ENCODE measurements around the gene HFE. TPM values are rescaled to one million over a fixed set of nuclear protein-coding genes. Genes with fewer than 3 reads are reported as not detected.
"Not testable (repeated sequence)": the region's sequence is repeated elsewhere in the genome, so short reads cannot be mapped to it uniquely, and the experiment has no call there.

HFE gene, protein sequence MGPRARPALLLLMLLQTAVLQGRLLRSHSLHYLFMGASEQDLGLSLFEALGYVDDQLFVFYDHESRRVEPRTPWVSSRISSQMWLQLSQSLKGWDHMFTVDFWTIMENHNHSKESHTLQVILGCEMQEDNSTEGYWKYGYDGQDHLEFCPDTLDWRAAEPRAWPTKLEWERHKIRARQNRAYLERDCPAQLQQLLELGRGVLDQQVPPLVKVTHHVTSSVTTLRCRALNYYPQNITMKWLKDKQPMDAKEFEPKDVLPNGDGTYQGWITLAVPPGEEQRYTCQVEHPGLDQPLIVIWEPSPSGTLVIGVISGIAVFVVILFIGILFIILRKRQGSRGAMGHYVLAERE
- total RNA-seq, result 0.27 TPM

DNA sequence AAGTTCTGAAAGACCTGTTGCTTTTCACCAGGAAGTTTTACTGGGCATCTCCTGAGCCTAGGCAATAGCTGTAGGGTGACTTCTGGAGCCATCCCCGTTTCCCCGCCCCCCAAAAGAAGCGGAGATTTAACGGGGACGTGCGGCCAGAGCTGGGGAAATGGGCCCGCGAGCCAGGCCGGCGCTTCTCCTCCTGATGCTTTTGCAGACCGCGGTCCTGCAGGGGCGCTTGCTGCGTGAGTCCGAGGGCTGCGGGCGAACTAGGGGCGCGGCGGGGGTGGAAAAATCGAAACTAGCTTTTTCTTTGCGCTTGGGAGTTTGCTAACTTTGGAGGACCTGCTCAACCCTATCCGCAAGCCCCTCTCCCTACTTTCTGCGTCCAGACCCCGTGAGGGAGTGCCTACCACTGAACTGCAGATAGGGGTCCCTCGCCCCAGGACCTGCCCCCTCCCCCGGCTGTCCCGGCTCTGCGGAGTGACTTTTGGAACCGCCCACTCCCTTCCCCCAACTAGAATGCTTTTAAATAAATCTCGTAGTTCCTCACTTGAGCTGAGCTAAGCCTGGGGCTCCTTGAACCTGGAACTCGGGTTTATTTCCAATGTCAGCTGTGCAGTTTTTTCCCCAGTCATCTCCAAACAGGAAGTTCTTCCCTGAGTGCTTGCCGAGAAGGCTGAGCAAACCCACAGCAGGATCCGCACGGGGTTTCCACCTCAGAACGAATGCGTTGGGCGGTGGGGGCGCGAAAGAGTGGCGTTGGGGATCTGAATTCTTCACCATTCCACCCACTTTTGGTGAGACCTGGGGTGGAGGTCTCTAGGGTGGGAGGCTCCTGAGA is at the start of gene HFE:
Gene HFE (plus strand): TSS at position 146 of the 832 bp plus-strand sequence. CDS start 12 bp downstream, at position 158.
- peak in 2 of 3 donors; percentile 52 to 61 for DNase-seq (ENCODE audit: low read depth in 2 of 3, low spot score in 2 of 3)

DNA sequence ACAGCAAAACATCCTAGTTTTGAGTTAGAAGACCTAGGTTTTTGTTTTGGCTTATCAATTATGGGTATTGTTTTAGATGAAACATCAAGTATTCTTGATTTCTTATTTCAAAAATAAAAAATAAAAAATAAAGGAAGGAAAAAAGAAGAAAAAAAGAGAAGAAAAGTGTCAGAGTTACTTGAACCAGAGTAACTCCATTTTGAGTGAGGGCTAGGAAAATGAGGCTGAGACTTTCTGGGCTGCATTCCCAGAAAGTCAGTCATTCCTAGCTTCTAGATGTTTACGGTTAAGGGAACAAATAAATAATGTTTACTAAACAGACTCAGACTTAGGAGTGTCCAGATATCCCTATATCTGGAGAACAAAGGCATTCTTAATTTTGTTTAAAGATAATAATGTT is 45.3 kb upstream of the HFE start:
- no peak for DNase-seq (ENCODE audit: low read depth in 2 of 3, low spot score in 2 of 3)

DNA sequence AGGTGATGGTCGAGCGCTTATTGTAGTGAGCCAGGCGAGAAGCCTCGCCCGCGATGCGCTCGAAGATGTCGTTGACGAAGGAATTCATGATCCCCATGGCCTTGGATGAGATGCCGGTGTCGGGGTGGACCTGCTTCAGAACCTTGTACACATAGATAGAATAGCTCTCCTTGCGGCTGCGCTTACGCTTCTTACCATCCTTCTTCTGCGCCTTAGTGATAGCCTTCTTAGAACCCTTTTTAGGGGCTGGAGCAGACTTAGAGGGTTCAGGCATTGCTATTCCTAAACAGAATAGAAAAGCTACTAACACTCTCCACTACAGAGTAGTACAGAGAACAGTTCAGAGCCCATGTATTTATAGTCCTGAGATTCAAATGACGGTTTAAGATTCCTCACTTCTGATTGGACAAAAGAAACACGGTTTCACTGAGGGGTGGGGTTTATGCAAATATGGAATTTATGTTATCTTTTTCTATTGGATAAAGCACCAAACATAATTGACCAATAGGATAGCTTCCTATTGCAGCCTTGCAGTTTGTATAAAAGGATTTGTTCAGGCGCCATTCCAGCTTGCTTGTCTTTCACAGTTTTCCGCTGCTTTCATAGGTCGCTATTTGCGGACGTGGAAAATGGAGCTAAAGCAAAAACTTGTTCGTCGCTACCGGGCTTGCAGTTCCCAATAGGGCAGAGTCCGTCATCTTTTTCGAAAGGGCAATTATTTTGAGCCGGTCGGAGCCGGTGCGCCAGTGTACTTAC is 43.7 kb upstream of the HFE start:
- peak; percentile 74 to 99 (median 93) for DNase-seq (ENCODE audit: low read depth in 2 of 3, low spot score in 2 of 3)

DNA sequence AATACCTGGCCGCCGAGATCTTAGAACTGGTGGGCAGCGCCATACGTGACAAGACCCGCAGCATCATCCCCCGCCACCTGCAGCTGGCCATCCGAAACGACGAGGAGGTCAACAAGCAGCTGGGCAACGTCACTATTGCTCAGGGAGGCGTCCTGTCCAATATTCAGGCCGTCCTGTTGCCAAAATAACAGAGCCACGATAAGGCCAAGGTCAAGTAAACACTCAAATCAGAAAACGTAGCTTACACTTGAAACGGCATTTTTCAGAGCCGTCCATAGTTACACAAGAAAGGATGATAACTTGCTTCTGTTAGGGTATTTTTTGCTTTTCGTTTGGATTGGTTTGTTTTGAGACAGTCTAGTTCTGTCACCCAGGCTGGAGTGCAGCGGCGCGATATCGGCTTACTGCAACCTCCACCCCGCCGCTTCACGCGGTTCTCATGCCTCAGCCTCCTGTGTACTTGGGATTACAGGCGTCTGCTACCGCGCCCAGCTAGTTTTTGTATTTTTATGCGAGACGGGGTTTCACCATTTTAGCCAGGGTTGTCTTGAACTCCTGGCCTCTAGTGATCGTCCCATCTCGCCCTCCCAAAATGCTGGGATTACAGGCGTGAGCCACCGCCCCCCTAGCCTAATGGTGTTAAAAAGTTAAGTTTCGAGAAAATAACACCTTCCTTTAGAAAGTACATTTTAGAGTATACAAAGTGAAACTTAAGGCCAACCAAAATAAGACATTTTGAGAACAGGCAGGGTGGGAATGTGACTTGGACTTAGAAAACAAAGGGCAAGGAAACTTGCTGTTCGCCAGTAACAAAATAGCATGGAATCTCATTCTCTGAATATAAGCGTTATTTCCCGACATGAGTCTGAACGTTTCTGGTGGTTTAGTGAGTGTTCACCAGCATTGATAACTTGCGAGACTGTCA is 42.8 kb upstream of the HFE start:
- DNase-seq (ENCODE audit: low read depth in 2 of 3, low spot score in 2 of 3), result peak in 1 of 3 donors; percentile 50

DNA sequence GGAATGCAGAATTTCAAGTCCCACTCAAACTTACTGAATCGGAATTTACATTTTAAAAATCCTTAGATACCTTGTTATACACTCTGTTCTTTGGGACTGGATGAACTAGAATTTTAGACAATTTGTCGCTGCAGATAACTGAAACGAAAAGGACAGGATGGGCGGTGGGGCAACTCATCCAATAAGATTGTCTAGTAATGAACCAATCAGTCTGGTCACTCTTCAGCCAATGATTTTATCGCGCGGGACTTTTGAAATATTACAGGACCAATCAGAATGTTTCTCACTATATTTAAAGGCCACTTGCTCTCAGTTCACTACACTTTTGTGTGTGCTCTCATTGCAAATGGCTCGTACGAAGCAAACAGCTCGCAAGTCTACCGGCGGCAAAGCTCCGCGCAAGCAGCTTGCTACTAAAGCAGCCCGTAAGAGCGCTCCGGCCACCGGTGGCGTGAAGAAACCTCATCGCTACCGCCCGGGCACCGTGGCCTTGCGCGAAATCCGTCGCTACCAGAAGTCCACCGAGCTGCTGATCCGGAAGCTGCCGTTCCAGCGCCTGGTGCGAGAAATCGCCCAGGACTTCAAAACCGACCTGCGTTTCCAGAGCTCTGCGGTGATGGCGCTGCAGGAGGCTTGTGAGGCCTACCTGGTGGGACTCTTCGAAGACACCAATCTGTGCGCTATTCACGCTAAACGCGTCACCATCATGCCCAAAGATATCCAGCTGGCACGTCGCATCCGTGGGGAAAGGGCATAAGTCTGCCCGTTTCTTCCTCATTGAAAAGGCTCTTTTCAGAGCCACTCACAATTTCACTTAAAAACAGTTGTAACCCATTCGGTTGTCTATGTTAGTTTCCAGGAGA is 41.9 kb upstream of the HFE start:
- peak; percentile 62 to 99 (median 90) for DNase-seq (ENCODE audit: low read depth in 2 of 3, low spot score in 2 of 3)

DNA sequence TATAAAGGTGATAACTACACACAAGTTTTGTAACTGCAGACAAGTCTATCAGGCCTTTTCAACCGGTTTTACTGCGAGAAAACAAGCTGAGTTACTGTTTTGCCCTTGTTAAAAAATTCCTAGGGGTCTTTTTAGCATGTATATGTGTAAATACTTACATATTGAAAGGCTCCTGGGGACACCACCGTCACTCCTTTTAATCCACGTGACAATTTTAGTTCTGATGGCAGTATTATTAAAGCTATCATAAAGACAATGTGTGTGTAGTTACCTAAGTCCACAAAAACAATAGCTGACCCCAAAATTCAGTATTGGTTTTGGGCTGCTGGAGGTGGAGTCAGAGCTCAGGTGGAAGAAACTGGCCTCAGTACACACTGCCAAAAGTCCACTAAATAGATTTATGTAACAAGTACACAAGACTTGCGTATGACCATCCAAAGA is 41.3 kb upstream of the HFE start:
- no peak for DNase-seq (ENCODE audit: low read depth in 2 of 3, low spot score in 2 of 3)

DNA sequence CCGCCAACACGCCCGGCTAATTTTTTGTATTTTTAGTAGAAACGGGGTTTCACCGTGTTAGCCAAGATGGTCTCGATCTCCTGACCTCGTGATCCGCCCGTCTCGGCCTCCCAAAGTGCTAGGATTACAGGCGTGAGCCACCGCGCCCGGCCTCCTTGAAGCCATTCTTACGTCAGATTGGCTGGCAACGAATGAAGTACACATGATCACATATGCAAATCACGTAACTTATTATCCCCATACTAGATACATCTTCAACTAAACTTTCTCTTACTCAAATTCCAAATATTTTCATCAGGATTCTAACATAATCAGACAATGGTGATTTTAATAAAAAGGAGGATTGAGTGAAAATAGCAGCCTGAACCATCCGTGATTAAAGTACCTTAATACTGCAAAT is 39.9 kb upstream of the HFE start:
- DNase-seq (ENCODE audit: low read depth in 2 of 3, low spot score in 2 of 3), result not testable (repeated sequence)

DNA sequence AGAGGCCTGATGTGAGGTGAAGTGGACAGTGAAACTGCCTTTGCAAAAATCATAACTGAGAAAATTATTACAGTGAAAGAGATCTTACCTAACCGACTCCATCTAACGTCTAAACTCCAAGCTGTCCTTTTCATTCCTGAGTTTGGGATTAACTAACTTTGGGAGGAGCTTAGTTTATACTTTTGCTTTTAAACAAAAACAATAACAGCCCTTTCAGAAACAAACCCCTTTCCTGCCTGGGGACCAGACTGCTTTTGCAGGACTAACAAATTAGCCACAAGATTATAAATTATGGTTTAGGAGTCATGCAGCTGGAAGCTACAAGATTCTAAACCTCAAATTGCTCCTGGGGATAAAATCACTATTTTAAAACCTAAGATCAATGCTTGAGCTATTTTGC is 38.6 kb upstream of the HFE start:
- DNase-seq (ENCODE audit: low read depth in 2 of 3, low spot score in 2 of 3), result no peak

DNA sequence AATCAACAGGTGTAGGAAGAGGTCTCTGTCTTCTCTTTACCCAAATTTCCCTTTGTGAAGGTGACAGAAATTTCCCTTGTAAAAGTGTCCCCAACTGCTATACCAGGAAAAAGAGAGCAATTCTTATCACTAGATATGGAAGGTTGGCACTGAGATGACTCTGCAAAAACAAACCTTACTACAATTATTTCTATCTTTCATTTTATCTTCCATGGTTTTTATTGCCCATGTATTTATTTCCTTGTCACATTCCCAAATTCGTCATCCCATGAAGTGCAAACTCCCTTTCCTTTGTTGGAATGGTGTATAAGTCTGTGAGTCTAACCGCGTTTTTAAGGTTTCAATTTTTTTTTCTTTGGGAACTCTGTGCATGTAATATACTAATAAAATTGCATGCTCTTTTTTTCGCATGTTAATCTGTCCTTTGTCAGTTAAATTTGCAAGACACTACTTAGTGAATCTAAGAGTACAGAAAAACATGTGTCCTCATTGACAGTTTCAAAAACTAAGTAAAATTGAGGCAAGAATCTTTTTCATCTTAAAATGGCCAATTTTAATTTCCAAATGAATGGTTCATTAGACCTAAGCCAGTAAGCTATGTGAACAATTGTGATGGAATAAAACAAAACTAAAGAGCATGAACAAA is 35.4 kb upstream of the HFE start:
- no peak for DNase-seq (ENCODE audit: low read depth in 2 of 3, low spot score in 2 of 3)

DNA sequence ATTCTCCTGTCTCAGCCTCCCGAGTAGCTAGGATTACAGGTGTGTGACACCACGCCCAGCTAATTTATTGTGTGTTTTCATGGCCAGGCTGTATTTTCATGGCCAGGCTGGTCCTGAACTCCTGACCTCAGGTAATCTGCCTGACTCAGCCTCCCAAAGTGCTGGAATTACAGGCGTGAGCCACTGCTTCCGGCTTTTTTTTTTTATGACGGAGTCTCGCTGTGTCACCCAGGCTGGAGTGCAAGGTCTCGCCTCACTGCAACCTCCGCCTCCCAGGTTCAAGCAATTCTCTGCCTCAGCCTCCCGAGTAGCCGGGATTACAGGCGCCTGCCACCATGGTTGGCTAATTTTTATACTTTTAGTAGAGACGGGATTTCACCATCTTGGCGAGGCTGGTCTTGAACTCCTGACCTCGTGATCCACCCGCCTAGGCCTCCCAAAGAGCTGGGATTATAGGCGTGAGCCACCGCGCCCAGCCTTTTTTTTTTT is 34.4 kb upstream of the HFE start:
- DNase-seq (ENCODE audit: low read depth in 2 of 3, low spot score in 2 of 3), result not testable (repeated sequence)

DNA sequence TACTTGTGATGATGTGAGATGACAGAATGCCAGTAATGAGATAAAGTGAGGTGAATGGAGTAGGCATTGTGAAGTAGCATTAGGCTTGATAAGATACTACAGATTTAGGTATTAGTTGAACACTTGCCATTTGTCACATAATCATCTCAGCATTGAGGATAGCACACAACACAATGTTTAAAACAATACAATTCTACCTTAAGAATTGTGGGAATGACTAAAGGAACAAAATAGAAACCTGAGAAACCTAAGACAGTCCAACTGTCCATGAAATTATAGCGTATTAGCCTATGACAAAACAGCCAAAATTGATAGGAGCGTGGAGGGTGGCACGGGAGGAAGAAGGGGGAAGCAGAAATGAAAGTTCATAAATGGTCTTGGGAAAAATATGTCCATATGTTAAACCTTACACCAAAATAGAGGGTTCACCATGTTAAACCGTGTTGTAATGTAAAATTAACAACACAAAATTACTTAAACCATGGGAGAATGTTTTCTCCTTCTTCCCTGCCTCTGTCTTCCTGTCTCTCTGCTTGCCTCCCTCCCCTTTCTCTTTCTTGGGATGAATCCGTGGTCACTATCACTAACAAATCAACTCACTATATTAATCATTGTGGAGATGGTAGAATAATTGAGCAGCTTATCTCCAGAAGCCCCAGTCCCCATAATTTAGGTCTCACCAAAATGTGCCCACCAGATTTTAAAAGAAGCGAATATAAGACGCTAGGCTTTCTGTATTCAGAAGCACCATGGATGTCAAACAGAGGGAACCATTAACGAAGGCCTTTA is 33.0 kb upstream of the HFE start:
- peak in 1 of 3 donors; percentile 32 for DNase-seq (ENCODE audit: low read depth in 2 of 3, low spot score in 2 of 3)

DNA sequence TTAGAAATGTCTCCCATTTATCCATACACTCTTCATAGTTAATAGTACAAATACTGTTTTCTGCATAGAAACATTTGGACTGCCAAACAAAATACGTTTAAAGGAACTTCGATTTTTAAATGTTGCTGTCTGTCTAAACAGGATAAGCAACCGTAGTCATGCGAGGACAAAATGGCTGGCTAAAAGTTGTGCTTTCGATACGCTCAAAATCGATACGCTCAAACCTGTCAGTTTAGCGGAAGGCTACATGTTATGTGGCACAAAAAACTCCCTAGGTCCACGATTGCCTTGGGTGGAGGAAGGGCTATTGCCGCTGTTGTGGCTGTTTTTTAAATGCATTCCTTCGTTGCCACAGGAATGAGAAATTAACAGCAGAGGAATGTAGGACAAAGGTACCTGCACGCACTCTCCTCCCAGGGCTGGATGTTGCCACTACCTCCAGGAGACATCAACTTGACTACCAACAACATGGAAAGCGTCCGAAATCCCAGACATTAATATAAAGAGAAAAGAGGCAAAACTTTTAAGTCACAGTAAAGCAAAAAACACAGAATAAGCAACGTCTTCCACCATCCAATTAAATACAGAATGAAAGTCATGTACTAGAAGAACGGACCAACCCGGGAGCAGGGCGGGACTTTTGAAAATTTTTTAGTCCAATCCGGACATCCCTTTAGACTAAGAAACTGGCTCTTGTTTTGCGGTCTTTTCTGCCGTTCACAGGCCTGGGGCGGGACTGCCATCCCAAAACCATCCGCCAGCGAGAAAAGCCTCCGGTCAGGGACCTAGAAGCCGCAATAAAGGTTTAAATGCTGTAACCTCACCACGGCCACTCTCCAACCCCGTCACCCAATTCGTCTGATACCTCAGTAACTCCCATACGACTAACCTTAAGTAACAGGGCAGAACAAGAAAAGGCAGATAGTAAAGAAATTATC is 32.2 kb upstream of the HFE start:
- peak; percentile 65 to 97 (median 95) for DNase-seq (ENCODE audit: low read depth in 2 of 3, low spot score in 2 of 3)

DNA sequence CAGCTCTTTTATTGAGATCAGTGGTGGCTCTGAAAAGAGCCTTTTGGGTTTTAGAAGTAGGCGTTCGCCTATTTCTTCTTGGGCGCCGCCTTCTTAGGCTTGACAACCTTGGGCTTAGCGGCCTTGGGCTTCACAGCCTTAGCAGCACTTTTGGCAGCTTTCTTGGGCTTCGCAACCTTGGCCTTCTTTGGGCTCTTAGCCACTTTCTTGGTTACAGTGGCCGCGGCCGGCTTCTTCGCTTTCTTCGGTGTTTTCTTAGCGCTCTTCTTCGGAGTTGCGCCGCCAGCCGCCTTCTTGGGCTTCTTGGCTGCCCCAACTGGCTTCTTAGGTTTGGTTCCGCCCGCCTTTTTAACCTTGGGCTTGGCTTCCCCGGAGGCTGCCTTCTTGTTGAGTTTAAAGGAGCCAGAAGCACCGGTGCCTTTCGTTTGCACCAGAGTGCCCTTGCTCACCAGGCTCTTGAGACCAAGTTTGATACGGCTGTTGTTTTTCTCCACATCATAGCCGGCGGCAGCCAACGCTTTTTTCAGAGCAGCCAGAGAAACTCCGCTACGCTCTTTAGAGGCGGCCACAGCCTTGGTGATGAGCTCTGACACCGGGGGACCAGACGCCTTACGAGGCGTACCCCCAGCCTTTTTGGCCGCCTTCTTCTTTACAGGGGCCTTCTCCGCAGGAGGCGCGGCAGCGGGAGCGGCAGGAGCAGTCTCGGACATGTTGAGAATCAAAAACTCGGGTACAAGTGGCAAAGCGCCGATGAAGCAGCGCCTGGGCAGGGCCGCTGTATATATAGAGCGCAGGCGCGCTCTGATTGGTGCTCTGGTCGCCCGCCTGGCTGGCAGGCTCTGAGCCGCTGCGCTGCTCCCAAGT is 31.3 kb upstream of the HFE start:
- peak; percentile 82 to 95 (median 89) for DNase-seq (ENCODE audit: low read depth in 2 of 3, low spot score in 2 of 3)

DNA sequence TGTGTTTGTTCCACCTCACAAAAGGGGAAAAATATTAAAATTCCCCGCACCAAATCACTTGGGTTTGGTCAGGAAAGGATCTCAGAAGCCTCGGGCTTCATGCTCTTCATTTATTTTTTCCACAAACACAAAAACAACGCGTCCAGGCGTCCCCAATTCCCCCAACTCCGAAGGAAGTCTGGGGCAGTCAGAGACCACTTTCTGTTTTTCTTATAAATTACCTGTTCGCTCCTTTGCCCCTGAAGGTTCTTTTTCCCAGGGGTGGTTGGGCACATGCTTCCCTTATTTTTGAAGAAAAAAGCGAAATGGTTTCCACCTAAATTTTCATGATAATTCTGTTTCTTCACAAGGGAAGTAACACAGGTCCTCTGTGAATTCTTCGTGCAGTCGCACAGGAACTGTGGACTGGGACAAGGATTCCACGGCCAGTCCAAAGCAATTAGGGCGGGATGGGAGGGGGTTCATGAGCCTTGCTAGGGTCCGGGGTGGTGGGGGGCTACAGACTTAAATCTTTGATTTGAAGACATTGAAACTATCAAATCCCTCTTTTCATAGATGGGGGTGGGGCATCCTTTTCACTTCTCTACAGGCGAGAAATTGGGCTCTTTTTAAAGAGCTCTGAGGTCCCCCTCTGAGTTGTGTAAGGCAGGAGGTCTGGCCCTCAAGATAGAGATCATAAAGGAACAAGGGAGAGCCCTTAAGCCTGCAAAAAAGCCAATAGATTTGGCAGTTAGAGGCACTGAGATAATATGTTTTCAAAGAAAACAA is 30.5 kb upstream of the HFE start:
- peak in 1 of 3 donors; percentile 61 for DNase-seq (ENCODE audit: low read depth in 2 of 3, low spot score in 2 of 3)

DNA sequence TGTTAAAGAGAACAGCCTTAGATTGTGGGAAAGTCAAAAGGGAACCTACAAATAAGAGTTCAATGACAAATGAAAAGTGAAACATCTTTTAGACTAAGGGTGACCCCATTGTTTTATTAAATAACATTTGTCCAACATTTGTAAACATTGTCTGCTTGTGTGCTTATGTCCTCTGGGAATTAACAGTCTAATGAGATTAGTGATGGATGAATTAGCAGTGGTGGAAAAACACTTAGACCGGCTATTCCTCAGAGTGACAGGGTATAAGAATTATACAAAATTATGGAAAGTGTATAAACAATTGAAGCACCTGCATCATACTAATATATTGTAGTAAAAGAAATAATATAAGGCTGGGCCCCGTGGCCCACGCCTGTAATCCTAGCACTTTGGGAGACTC is 29.3 kb upstream of the HFE start:
- DNase-seq (ENCODE audit: low read depth in 2 of 3, low spot score in 2 of 3), result no peak
